Endothelial cell of umbilical vein (primary cell): ENCODE data around the gene INTS11. TPM values are rescaled to one million over a fixed set of nuclear protein-coding genes. Genes with fewer than 3 reads are reported as not detected.

Experiments
- BruUV-seq: library from RNA; stranded (reverse); fragments of 400-500 nt; replicated peaks from 2 replicates; lab custom pipeline; 2021; lab: Mats Ljungman, UMichigan
- CTCF ChIA-PET: fragments of 300-600, 350-600 bp; sonication (Branson Sonifier 250); formaldehyde crosslinking; loops from one replicate; lab custom pipeline; 2021; ENCODE audit warnings: antibody characterized with exemption, inconsistent platforms; lab: Charles Lee
- POLR2A ChIA-PET: fragments of 300-600, 350-600 bp; sonication (Branson Sonifier 250); formaldehyde crosslinking; loops from one replicate; lab custom pipeline; 2021; ENCODE audit warnings: antibody characterized with exemption, inconsistent platforms; lab: Charles Lee
- DNase-seq: peaks from one replicate; pipeline ENCODE4 v3.0.0-alpha.2; 2011; ENCODE audit warnings: low read depth, low spot score
- FAIRE-seq: peaks from 2 replicates; lab custom pipeline; 2011; peaks lifted over from hg19 to GRCh38; lab: Jason Lieb, UNC
- H2AFZ ChIP-seq: 2 replicates; pipeline ENCODE4 v1.6.0; 2012; ENCODE audit warnings: low read depth, low read length, control low read depth, inconsistent platforms
- H3K27ac ChIP-seq: 2 replicates; pipeline ENCODE4 v1.5.1; 2011; ENCODE audit warnings: low read depth, mild to moderate bottlenecking, control low read depth, low read length, moderate library complexity; ENCODE audit not compliant: insufficient read depth
- H3K27me3 ChIP-seq, 2 experiments: 2 replicates each; pipeline versions ENCODE4 v1.6.0 to v1.6.1; 2011; ENCODE audit warnings: low read length in 2 of 2, mixed read lengths in 1 of 2; ENCODE audit not compliant: control insufficient read depth in 2 of 2, insufficient read depth in 2 of 2
- H3K36me3 ChIP-seq, 2 experiments: 2 replicates in 1 of 2; 3 replicates in 1 of 2; pipeline ENCODE4 v1.5.1; 2011; ENCODE audit warnings: low read length in 2 of 2, mild to moderate bottlenecking in 1 of 2, moderate library complexity in 1 of 2; ENCODE audit not compliant: control insufficient read depth in 2 of 2, insufficient read depth in 2 of 2; ENCODE audit errors: extremely low read depth in 1 of 2
- H3K4me1 ChIP-seq: 3 replicates; pipeline ENCODE4 v1.5.1; 2011; ENCODE audit warnings: mild to moderate bottlenecking, low read length; ENCODE audit not compliant: control insufficient read depth, insufficient read depth; ENCODE audit errors: extremely low read depth
- H3K4me2 ChIP-seq: 2 replicates; pipeline ENCODE4 v1.6.1; 2011; ENCODE audit warnings: low read length, control low read depth, mixed read lengths; ENCODE audit not compliant: insufficient read depth
- H3K4me3 ChIP-seq, 3 experiments: fragments of 200-600 bp in 1 of 3; sonication (generic), shearing (Covaris generic) in 1 of 3; replicated peaks in 1 of 3; 2 replicates each; pipeline ENCODE4 v1.5.1; 2011 to 2016; ENCODE audit warnings: control low read depth in 3 of 3, low read length in 3 of 3, mild to moderate bottlenecking in 2 of 3, inconsistent platforms in 1 of 3, low read depth in 1 of 3, moderate library complexity in 1 of 3; ENCODE audit not compliant: insufficient read depth in 1 of 3
- H3K79me2 ChIP-seq: 2 replicates; pipeline ENCODE4 v1.6.0; 2012; ENCODE audit warnings: low read length, inconsistent platforms; ENCODE audit not compliant: control insufficient read depth, insufficient read depth
- H3K9ac ChIP-seq: replicated peaks from 2 replicates; pipeline ENCODE3; 2011; ENCODE audit warnings: low read length, control low read depth; ENCODE audit not compliant: insufficient read depth; ENCODE audit errors: extremely low read depth
- H3K9me1 ChIP-seq: replicated peaks from 3 replicates; pipeline ENCODE4 v1.6.0; 2011; ENCODE audit warnings: mild to moderate bottlenecking, low read length; ENCODE audit not compliant: control insufficient read depth, insufficient read depth; ENCODE audit errors: extremely low read depth
- H3K9me3 ChIP-seq: replicated peaks from 2 replicates; pipeline ENCODE4 v1.5.1; 2012; ENCODE audit warnings: low read length, inconsistent platforms; ENCODE audit not compliant: control insufficient read depth, insufficient read depth
- H4K20me1 ChIP-seq: replicated peaks from 2 replicates; pipeline ENCODE3; 2011; ENCODE audit warnings: mild to moderate bottlenecking, low read length; ENCODE audit not compliant: control insufficient read depth, insufficient read depth; ENCODE audit errors: extremely low read depth
- CTCF ChIP-seq, 2 donors: IDR thresholded peaks; 1 replicate in 1 of 2; 2 replicates in 1 of 2; pipeline ENCODE4 v1.5.1; 2011; ENCODE audit warnings: low read length in 2 of 2, mild to moderate bottlenecking in 2 of 2, moderate library complexity in 2 of 2, control low read depth in 1 of 2, inconsistent platforms in 1 of 2, low read depth in 1 of 2; ENCODE audit not compliant: insufficient read depth in 1 of 2; ENCODE audit errors: extremely low read depth in 1 of 2
- EZH2 ChIP-seq: IDR thresholded peaks from 2 replicates; pipeline ENCODE4 v1.6.1; 2012; ENCODE audit warnings: borderline replicate concordance, low read depth, mild to moderate bottlenecking, moderate library complexity, low read length, inconsistent platforms; ENCODE audit not compliant: severe bottlenecking
- FOS ChIP-seq: IDR thresholded peaks from 2 replicates; pipeline ENCODE4 v1.6.1; 2011; ENCODE audit warnings: mild to moderate bottlenecking, low read length, moderate library complexity, borderline replicate concordance; ENCODE audit not compliant: insufficient read depth
- GATA2 ChIP-seq: IDR thresholded peaks from 2 replicates; pipeline ENCODE4 v1.7.0; 2011; ENCODE audit warnings: low read depth, mild to moderate bottlenecking, moderate library complexity, mixed read lengths, low read length; ENCODE audit not compliant: insufficient read length, insufficient read depth
- JUN ChIP-seq: IDR thresholded peaks from 2 replicates; pipeline ENCODE4 v1.6.1; 2011; ENCODE audit warnings: borderline replicate concordance, low read depth; ENCODE audit not compliant: insufficient read length, insufficient read depth
- MYC ChIP-seq: IDR thresholded peaks from one replicate; pipeline ENCODE4 v1.6.1; 2011; ENCODE audit warnings: mild to moderate bottlenecking, low read depth, low read length
- POLR2A ChIP-seq: IDR thresholded peaks from 2 replicates; pipeline ENCODE4 v1.6.1; 2012; ENCODE audit warnings: low read depth, mild to moderate bottlenecking, control low read depth, low read length
- POLR2AphosphoS5 ChIP-seq: IDR thresholded peaks from 2 replicates; pipeline ENCODE4 v1.6.1; 2012; ENCODE audit warnings: low read depth, mild to moderate bottlenecking, control low read depth, low read length, moderate library complexity; ENCODE audit not compliant: insufficient read depth
- dilution Hi-C: fragments of 300-500 bp; cut with MboI; formaldehyde crosslinking; loops from one replicate; pipeline ENCODE4 v1.15.0; 2019; ENCODE audit warnings: low sequenced_read_pairs; ENCODE audit not compliant: extremely low pct_ligation_motif_present
- intact Hi-C: fragments of 100-400 bp; cut with micrococcal nuclease; formaldehyde crosslinking; loops from one replicate; pipeline ENCODE4 v1.10.0; 2022
- polyA plus RNA-seq, 4 experiments: library from polyadenylated mRNA; depleted of rRNA in 3 of 4; stranded (reverse) in 3 of 4; unstranded in 1 of 4; fragments of >200 nt; gene quantifications; 2 replicates each; pipeline versions ENCODE4 v1.2.1 to v1.2.3, GENCODE V29; 2011 to 2012; ENCODE audit warnings: missing spikeins in 1 of 4
- total RNA-seq: library from RNA; stranded (reverse); gene quantifications from 2 replicates; pipeline ENCODE4 v1.2.3, GENCODE V29; 2021
- TF ChIP-seq, protein P1 (sequence below): IDR thresholded peaks from 2 replicates; pipeline ENCODE4 v1.6.1; 2011; ENCODE audit not compliant: insufficient read depth, insufficient read length

Gene INTS11
- total and polyA plus RNA-seq, 2 donors (not counting 3 experiments of a cell fraction or from before 2014, with no cell fraction given), result 132 to 222 TPM

DNA sequence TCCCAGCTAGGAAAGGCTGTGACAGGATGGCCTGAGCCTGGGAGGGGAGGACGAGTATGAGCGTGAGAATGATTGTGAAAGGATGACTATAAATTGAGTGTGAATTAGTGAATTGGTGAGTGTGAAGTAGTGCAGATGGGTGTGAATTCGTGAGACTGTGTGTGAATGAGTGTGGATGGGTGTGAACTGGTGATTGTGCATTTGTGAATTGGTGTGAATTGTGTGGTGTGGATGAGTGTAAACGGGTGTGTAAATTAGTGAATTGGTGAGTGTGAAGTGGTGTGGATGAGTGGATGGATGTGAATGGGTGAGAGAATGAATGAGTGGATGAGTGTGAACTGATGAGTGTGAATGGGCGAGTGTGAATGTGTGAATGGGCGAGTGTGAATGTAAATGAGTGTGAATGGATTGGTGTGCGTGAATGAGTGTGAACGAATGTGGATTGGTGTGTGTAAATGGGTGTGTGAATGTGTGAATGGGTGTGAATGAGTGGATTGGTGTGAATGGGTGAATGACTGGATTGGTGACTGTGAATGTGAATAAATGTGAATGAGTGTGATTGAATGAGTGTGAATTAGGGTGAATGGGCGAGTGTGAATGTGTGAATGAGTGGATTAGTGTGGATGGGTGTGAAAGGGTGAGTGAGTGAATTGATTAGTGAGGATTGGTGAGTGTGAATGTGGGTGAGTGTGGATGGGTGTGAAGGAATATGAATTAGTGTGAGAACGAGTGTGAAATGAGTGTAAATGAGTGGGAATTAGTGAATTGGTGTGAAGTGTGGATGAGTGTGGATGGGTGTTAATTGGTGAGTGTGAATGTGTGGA, 41.6 kb upstream of the INTS11 start:
- intact Hi-C loops, result no loop called here
- no TSS peak for BruUV-seq
- CTCF ChIA-PET, result no interaction called here

DNA sequence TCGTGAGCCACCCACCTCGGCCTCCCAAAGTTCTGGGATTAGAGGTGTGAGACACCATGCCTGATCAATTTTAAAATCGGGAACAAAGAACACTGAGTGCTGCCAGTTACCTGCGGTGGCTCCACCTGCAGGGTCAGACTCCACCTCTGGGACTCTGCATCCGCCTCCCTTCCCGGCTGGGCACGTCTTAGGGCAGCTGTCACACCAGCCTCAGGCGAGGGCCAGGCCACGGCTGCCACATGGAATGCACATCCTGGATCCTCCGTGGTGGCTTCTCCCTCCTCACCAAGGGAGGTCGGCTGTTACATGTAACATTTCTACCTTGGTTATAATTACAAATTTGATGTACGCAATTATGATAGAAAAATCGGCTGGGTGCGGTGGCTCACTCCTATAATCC, 39.8 kb upstream of the INTS11 start:
- H3K27me3 ChIP-seq, result no peaks in the 10 kb centered on the region
- CTCF ChIA-PET, result no interaction called here
- no peaks in the 10 kb centered on the region for H3K4me1 ChIP-seq
- FAIRE-seq (no peak), DNase-seq (no peak)
- no peaks in the 10 kb centered on the region for H3K36me3 ChIP-seq
- H3K27ac ChIP-seq, result no peak overlapping the region
- no peak overlapping the region for H3K9ac ChIP-seq
- BruUV-seq, result no TSS peak
- H3K9me3 ChIP-seq, result peaks cover 3% of the 10 kb centered on the region
- dilution Hi-C loops (no loop called here), intact Hi-C loops (no loop called here)
- no peaks in the 10 kb centered on the region for H4K20me1 ChIP-seq
- H3K4me3 ChIP-seq, result no peak overlapping the region
- H3K79me2 ChIP-seq, result no peaks in the 10 kb centered on the region
- H2AFZ ChIP-seq, result no peak overlapping the region
- no peaks in the 10 kb centered on the region for H3K9me1 ChIP-seq
- TF ChIP-seq POLR2AphosphoS5 (no peak), CTCF (IDR thresholded peaks at IDR 0.05; ENCODE audit: extremely low read depth in 1 of 2, insufficient read depth in 1 of 2, low read depth in 1 of 2, low read length in 2 of 2) (no peak), GATA2 (no peak), MYC (no peak), FOS (no peak), JUN (no peak), POLR2A (no peak), EZH2 (no peak)
- TF ChIP-seq, protein P1, sequence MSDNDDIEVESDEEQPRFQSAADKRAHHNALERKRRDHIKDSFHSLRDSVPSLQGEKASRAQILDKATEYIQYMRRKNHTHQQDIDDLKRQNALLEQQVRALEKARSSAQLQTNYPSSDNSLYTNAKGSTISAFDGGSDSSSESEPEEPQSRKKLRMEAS, result no peak
- POLR2A ChIA-PET, result no interaction called here
- no peak overlapping the region for H3K4me2 ChIP-seq

More for the DNA sequence above, 41.6 kb upstream of the INTS11 start:
- FAIRE-seq (no peak), DNase-seq (no peak)
- no peak overlapping the region for H2AFZ ChIP-seq
- H3K4me2 ChIP-seq, result no peak overlapping the region
- H3K9me3 ChIP-seq, result peaks cover 3% of the 10 kb centered on the region
- no peak for TF ChIP-seq MYC
- no peak for TF ChIP-seq FOS
- no peaks in the 10 kb centered on the region for H3K79me2 ChIP-seq
- H3K9ac ChIP-seq, result no peak overlapping the region
- no peaks in the 10 kb centered on the region for H3K36me3 ChIP-seq
- POLR2A ChIA-PET, result interaction anchor here (1.1 to 1.3 kb wide), 2 partner anchors 9 to 11 kb away, joined by 3 read pairs; partner anchors contain the start of gene AURKAIP1
- no peaks in the 10 kb centered on the region for H3K27me3 ChIP-seq
- no peaks in the 10 kb centered on the region for H4K20me1 ChIP-seq
- H3K9me1 ChIP-seq, result no peaks in the 10 kb centered on the region
- H3K4me1 ChIP-seq, result no peaks in the 10 kb centered on the region
- no peak overlapping the region for H3K27ac ChIP-seq
- dilution Hi-C loops, result no loop called here
- H3K4me3 ChIP-seq, result no peak overlapping the region
